Stimulated activated CD8-positive, alpha-beta memory T cell treated with anti-CD3 and anti-CD28 coated beads, Interleukin-7, amount 100 ng/mL, for 1 hour (primary cell): ENCODE data around the gene PAXIP1.

Experiments
- DNase-seq, 2 donors: peaks; one replicate each; pipeline ENCODE4 v3.0.0-alpha.2; 2020; ENCODE audit warnings: low read depth in 2 of 2

The PAXIP1 gene

DNA sequence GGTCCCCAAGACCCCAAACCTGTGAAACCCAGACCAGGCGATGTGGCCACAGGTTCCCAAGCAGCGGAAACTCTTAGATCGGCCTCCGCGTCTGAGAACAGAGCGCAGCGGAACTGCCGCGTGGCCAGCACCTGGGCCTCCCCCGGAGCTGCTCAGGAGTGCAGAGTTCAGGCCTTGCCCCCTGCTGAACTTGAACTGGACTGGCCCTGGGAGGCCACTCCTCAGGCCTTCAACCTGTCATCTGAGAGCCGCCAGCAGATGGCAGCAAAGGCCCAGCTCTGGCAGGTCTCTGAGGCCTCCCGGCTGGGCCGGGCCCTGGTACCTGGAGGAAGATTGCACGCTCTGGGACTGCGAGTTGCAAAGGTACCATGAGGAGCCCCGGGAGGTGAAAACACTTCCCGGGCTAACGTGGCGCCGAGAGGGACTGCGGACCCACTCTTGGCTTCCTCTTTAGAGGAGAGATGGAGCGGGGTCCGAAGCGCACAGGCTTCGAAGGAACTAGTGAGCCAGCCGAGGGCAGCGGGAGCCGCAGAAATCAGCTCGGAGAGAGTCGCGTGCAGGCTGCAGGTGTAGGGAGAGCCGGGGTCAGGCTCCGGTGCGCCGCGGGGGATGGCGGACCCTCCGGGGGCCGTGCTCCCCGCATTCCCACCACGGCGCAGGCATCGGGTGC lies 89.2 kb downstream of the PAXIP1 start:
- peak; percentile 71 to 85 for DNase-seq

- no peak for DNase-seq
These were observed 89.9 kb downstream of the PAXIP1 start for GRCh38 chr7:154912871-154913637.

DNA sequence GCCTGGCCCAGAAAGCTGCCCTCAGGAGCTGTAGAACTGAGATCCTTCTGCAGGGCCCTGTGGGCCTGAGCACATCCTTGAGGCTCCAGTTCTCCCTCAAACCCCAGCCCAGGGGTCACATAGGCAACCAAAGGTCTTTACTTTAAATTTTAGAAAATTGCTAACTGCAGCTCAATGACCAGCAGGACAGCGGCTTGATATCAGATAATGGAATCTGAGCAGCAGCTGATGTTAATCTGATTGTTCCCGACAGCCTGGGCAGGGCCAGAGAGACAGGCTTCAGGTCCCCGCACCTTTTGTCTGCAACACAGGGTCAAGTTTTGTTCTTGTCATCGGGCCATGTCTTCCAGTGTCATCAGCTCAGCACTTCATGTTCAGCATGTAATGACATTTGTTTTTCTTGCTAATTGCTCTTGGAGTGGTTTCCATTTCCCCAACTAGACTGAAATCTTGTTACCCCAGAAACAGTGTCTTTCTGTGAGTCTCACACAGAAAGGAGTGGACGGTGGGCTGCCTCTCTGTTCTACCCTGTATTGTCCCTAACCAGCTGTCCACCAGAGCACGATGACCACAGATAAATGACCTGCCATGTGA lies 91.0 kb downstream of the PAXIP1 start:
- no peak for DNase-seq

GRCh38 chr7:154911411-154911810 lies 91.5 kb downstream of the PAXIP1 start:
- no peak for DNase-seq

- no peak for DNase-seq
These were observed 91.9 kb downstream of the PAXIP1 start for GRCh38 chr7:154910977-154911376.

DNA sequence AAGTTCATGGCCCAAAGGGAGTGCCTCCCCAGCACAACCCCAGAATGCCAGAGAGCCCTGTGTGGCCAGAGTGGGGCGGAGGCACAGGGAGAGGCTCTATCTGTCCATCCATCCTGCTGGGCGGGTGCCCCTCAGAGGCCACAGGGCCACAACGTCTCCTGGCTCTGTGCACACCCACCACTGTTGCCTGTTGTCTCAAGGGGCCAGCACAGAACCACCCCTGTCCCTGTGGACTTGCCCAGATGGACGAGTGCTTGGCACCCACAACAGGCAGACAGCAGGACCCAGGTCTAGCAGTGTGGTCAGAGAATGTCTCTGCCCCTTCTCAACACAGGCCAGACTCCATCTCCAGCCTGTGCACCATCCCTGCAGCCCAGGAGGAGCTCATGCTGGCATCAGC lies 92.8 kb downstream of the PAXIP1 start:
- DNase-seq, result no peak

DNA sequence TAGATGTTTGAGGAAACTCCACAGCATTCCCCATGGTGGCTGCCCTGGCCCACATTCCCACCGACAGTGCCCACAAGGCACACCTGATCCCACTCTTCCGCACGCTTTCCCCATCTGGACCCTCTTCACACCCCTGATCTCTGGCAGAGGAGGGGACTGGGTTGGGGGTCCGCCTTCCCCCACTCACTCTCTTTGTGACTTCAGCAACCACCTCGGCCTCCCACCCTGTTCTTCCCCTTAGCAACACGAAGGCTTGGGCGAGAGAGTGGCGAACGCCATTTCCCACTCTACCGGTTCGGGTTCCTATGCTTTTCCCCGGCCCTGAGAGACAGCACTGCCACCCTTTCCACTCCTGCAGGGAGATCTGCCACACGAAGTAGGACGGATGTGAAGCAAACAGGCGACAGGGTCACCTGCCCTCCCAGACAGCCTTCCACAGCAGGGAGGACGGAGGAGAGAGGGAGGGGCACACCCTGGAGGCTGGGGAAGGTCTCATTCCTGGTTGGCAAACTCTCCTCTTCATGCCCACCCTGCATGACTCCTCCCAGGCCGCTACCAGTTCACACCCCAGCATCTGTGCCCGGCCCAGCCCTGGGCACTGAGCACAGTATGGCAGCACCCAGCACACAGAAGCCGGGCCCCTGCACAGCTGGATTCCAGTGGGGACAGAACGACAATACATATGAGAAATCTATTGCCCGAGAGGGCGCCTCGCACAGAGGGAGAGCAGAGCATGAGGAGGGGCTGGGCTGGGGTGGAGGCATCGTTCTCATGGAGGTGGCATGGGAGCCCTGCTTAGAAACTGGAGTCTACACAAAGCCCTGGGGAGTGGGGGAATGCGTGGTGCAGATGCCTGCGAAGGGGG lies 93.5 kb downstream of the PAXIP1 start:
- DNase-seq, result no peak

DNA sequence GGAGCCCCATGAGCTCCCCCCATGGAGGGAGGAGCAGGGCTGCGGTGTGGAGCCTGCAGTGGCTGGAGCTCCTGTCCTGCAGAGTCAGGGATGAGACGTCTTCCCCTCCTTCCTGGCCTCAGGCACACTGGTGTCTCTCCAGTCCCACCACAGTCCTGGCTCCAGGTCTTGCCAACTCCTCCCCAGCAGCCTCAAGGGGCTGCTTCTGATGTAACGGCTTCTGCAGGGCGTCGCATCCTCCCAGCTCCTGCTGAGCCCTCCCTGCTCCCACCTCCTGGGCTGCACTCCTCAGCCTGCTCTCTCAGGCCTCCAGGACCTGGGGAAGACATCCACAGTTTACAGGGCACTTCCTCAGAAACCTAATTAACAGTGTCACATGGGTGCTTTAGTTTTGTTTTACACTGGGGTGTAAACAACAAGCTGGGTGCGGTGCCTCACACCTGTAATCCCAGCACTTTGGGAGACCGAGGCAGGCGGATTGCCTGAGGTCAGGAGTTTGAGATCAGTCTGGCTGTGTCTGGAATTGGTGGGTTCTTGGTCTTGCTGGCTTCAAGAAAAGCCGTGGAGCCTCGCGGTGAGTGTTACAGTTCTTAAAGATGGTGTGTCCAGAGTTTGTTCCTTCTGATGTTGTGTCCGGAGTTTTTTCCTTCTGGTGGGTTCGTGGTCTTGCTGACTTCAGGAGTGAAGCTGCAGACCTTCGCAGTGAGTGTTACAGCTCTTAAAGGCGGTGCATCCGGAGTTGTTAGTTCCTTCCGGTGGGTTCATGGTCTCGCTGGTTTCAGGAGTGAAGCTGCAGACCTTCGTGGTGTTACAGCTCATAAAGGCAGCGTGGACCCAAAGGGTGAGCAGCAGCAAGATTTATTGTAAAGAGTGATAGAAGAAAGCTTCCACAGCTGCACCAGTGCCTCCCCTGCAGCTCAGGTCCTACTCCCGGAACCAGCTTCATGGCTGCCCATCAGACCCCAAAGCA lies 95.0 kb downstream of the PAXIP1 start:
- no peak for DNase-seq

GRCh38 chr7:154906736-154907355 lies 96.1 kb downstream of the PAXIP1 start:
- DNase-seq, result no peak

DNA sequence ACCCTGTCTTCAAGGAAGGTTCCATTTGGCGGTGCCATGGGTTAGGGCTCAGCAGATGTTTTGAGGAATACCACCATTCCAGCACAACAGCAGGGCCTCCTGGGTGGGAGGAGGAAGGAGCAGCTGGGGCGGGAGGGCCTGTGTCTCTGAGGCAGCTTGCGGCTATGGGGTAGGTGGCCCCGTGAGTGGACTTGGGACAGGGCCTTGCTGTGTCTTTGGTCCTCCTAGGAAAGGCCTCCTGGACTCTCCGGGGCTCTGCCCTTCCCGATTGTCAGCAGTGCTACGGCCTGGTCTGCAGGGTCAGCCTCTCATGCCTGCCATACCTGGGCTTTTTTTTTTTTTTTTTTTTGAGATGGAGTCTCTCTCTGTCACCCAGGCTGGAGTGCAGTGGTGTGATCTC lies 96.7 kb downstream of the PAXIP1 start:
- DNase-seq, result no peak

DNA sequence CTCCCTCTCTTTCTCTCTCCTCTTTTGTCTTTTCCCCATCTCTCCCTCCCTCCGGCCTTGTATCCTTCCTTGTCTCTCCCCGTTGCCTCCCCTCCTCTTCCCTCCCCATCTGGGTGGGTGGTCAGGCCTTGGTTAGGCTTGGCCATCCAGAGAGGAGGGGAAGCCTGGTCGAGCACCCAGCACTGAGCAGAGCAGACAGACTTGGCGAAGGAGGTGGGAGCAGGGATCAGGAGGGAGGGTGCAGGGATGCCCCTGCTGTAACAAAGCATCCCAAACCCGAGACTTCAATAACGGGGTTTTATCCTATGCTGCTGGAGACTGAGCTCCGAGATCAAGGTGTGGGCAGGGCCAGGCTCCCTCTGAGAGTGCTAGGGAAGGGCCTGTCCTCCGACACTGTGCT lies 97.3 kb downstream of the PAXIP1 start:
- no peak for DNase-seq

DNA sequence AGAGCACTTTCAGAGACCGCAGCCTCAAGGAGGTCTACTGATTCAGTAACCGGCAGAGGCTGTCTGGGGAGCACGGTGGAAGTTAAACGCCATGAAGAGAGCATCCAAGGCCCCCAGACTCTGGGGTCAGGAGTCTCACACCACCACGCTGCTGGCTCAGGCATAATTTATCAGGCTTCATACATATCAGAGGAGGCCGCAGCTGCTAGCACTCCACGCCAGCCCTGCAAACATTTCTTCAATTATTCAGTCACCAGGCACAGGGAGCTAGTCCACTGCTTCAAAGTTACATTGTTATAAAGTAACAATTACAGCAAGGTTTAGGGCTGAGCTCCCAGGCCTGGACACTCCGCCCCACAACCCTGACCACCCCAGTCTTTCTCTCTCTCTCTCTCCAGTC lies 97.8 kb downstream of the PAXIP1 start:
- DNase-seq, result no peak

- no peak for DNase-seq
These were observed 99.7 kb downstream of the PAXIP1 start for GRCh38 chr7:154903083-154903731.

GRCh38 chr7:154902600-154903082 lies 100.3 kb downstream of the PAXIP1 start:
- DNase-seq, result no peak

- DNase-seq, result no peak
These were observed 103.1 kb downstream of the PAXIP1 start for GRCh38 chr7:154899862-154900261.

- no peak for DNase-seq
These were observed 103.7 kb downstream of the PAXIP1 start for GRCh38 chr7:154898973-154899855.

- no peak for DNase-seq
These were observed 106.8 kb downstream of the PAXIP1 start for GRCh38 chr7:154896076-154896475.
